Measurements from ENCODE around the gene VSTM4.

DNA sequence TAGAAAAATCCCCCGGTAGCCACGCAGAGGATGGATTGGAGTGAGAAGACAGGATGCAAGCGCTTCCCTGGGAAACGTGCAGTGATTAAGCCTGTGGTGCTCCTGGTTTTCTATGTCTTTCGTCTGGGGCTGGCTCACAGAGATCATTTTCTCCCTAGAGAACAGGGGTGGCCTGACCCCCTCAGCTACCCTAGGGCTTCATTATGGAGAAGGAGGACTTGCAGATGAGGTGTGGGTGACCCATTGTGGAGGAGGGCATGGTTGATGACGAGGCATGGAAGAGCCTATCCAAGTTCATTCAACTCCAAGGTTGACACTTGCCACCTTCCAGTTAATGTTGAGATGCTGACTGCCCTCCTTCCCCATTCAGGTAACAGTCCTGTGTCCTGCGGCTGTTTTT, 75.9 kb downstream of the VSTM4 start:
- TF ChIP-seq POLR2A (IDR thresholded peaks at IDR 0.05): no peak
- TF ChIP-seq, protein P1, sequence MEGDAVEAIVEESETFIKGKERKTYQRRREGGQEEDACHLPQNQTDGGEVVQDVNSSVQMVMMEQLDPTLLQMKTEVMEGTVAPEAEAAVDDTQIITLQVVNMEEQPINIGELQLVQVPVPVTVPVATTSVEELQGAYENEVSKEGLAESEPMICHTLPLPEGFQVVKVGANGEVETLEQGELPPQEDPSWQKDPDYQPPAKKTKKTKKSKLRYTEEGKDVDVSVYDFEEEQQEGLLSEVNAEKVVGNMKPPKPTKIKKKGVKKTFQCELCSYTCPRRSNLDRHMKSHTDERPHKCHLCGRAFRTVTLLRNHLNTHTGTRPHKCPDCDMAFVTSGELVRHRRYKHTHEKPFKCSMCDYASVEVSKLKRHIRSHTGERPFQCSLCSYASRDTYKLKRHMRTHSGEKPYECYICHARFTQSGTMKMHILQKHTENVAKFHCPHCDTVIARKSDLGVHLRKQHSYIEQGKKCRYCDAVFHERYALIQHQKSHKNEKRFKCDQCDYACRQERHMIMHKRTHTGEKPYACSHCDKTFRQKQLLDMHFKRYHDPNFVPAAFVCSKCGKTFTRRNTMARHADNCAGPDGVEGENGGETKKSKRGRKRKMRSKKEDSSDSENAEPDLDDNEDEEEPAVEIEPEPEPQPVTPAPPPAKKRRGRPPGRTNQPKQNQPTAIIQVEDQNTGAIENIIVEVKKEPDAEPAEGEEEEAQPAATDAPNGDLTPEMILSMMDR (IDR thresholded peaks at IDR 0.05): no peak

Measured in heart left ventricle (tissue), 13 donors.